B cell (primary cell): Measurements from ENCODE around the gene ST8SIA6.

Experiments
- EZH2 ChIP-seq: IDR thresholded peaks from 2 replicates; pipeline ENCODE4 v1.6.1; 2012; ENCODE audit warnings: borderline replicate concordance, low read depth, mild to moderate bottlenecking, moderate library complexity, low read length; ENCODE audit not compliant: insufficient read depth, poor library complexity, severe bottlenecking
- TF ChIP-seq, protein P1 (sequence below): fragments of 200-600 bp; IDR thresholded peaks from one replicate; pipeline ENCODE4 v1.8.0; 2022; ENCODE audit warnings: antibody characterized with exemption, mild to moderate bottlenecking

DNA sequence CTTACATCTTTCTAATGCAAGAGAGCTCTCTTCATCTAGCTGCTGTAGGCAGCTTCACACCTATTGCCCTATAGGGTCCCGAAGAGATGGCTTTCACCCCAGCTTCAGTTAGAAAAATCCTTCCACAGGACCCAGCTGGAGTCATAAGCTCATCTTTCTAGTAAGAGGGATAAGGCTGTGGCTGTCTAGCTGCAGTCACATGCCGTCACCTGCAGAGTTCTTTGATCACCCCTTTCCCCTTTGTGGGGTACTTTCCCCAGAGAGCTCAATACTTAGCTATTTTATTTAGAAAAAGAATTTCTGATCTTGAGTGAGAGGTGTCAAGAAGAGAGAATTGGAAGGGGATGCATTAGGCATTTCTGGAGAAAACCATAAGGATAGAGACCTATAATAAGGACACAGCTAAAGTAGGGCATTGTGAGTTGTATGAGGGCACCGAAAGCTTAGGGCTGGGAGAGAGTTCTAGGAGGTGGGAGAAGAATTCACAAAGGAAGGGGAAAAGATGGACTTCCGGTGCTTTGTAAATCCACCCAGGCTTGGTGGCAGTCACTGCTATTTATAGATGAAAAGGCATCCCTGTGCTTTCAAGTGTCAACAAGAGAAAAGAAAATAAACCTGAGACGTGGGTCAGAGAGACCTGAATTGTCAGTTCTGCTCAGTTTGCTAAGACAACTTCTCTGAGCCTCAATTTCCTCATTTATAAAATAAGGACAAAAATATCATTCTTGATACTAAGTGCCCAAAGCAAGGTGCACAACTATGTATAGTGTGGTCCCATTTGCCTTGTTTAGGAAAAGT, 11.1 kb upstream of the ST8SIA6 start:
- TF ChIP-seq, protein P1, sequence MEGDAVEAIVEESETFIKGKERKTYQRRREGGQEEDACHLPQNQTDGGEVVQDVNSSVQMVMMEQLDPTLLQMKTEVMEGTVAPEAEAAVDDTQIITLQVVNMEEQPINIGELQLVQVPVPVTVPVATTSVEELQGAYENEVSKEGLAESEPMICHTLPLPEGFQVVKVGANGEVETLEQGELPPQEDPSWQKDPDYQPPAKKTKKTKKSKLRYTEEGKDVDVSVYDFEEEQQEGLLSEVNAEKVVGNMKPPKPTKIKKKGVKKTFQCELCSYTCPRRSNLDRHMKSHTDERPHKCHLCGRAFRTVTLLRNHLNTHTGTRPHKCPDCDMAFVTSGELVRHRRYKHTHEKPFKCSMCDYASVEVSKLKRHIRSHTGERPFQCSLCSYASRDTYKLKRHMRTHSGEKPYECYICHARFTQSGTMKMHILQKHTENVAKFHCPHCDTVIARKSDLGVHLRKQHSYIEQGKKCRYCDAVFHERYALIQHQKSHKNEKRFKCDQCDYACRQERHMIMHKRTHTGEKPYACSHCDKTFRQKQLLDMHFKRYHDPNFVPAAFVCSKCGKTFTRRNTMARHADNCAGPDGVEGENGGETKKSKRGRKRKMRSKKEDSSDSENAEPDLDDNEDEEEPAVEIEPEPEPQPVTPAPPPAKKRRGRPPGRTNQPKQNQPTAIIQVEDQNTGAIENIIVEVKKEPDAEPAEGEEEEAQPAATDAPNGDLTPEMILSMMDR: no peak
- no peak for TF ChIP-seq EZH2
